PC-3 (cell line): ENCODE measurements around the gene HLA-DOB. TPM values are rescaled to one million over a fixed set of nuclear protein-coding genes. Genes with fewer than 3 reads are reported as not detected.

Experiments
- ATAC-seq: fragments of 200-7000 bp; cut with Tn5 transposase; 2 replicates; pipeline ENCODE4 v1.9.1; 2020; ENCODE audit warnings: mild to moderate bottlenecking, moderate library complexity
- BruUV-seq: library from RNA; stranded (reverse); fragments of 400-500 nt; replicated peaks from 2 replicates; lab custom pipeline; 2021; lab: Mats Ljungman, UMichigan
- CTCF ChIA-PET: fragments of 300-600 bp; sonication (Branson Sonifier 250); formaldehyde crosslinking; loops from one replicate; lab custom pipeline; 2022; ENCODE audit warnings: antibody characterized with exemption; lab: Charles Lee
- POLR2A ChIA-PET: fragments of 300-600 bp; sonication (Branson Sonifier 250); formaldehyde crosslinking; loops from one replicate; lab custom pipeline; 2022; ENCODE audit warnings: antibody characterized with exemption; ENCODE audit not compliant: unreplicated experiment; lab: Charles Lee
- DNase-seq: peaks from one replicate; pipeline ENCODE4 v3.0.0-alpha.2; 2015
- H2AFZ ChIP-seq: fragments of 300-600 bp; sonication (generic); 2 replicates; pipeline ENCODE4 v1.6.0; 2016; ENCODE audit warnings: antibody characterized with exemption, low read length
- H3F3A ChIP-seq: fragments of 300-600 bp; sonication (generic); one replicate; pipeline ENCODE4 v1.6.0; 2017; ENCODE audit warnings: antibody characterized with exemption, low read length, control low read depth, mild to moderate bottlenecking; ENCODE audit not compliant: unreplicated experiment
- H3K27ac ChIP-seq: fragments of 300-600 bp; sonication (generic); 2 replicates; pipeline ENCODE4 v1.5.1; 2016; ENCODE audit warnings: mild to moderate bottlenecking, low read length
- H3K27me3 ChIP-seq: fragments of 300-600 bp; sonication (generic); 2 replicates; pipeline ENCODE4 v1.6.1; 2016; ENCODE audit warnings: low read length, mixed read lengths
- H3K36me3 ChIP-seq: fragments of 300-600 bp; sonication (generic); 2 replicates; pipeline ENCODE4 v1.6.1; 2016; ENCODE audit warnings: low read depth, mixed run types, low read length, mixed read lengths
- H3K4me1 ChIP-seq: fragments of 300-600 bp; sonication (generic); 2 replicates; pipeline ENCODE4 v1.5.1; 2016; ENCODE audit warnings: low read length; ENCODE audit not compliant: insufficient read depth
- H3K4me2 ChIP-seq: fragments of 300-600 bp; sonication (generic); 2 replicates; pipeline ENCODE4 v1.6.0; 2016; ENCODE audit warnings: low read length
- H3K4me3 ChIP-seq: fragments of 300-600 bp; sonication (generic); 2 replicates; pipeline ENCODE4 v1.5.1; 2016; ENCODE audit warnings: mild to moderate bottlenecking, low read length, mixed read lengths
- H3K79me2 ChIP-seq: fragments of 300-600 bp; sonication (generic); 2 replicates; pipeline ENCODE4 v1.6.1; 2017; ENCODE audit warnings: low read length, mixed read lengths
- H3K9ac ChIP-seq: fragments of 300-600 bp; sonication (generic); 2 replicates; pipeline ENCODE4 v1.6.0; 2016; ENCODE audit warnings: mild to moderate bottlenecking, low read length
- H3K9me2 ChIP-seq: fragments of 300-600 bp; sonication (generic); replicated peaks from 2 replicates; pipeline ENCODE4 v1.6.1; 2016; ENCODE audit warnings: mixed run types, low read length, mixed read lengths
- H3K9me3 ChIP-seq: fragments of 300-600 bp; sonication (generic); 2 replicates; pipeline ENCODE4 v1.6.1; 2016; ENCODE audit warnings: low read length, mixed read lengths
- H4K20me1 ChIP-seq: fragments of 300-600 bp; sonication (generic); 2 replicates; pipeline ENCODE4 v1.6.1; 2016; ENCODE audit warnings: low read length, mixed read lengths
- CTCF ChIP-seq: fragments of 300-600 bp; sonication (generic); conservative IDR thresholded peaks from 2 replicates; pipeline ENCODE4 v1.5.1; 2017; ENCODE audit warnings: antibody characterized with exemption, low read depth, mild to moderate bottlenecking, low read length
- EZH2 ChIP-seq: fragments of 300-600 bp; sonication (generic); IDR thresholded peaks from one replicate; pipeline ENCODE4 v1.6.1; 2017; ENCODE audit warnings: antibody characterized with exemption, mild to moderate bottlenecking, low read length; ENCODE audit not compliant: unreplicated experiment
- EZH2phosphoT487 ChIP-seq: fragments of 300-600 bp; sonication (generic); IDR thresholded peaks from 2 replicates; pipeline ENCODE4 v1.6.1; 2018; ENCODE audit warnings: mild to moderate bottlenecking, antibody characterized with exemption, low read length, borderline replicate concordance
- intact Hi-C: fragments of 100-400 bp; cut with micrococcal nuclease; formaldehyde crosslinking; loops from 2 replicates; pipeline ENCODE4 v1.9.0; 2023
- total RNA-seq: library from RNA; depleted of rRNA; stranded (reverse); fragments of >200 nt; gene quantifications from 2 replicates; pipeline ENCODE4 v1.2.3, GENCODE V29; 2014

Gene HLA-DOB
- total RNA-seq, 1 experiment from 2014 or later = 0.29 TPM

- Histone ChIP-seq H3K4me2 (no peak overlapping the region), H3K4me1 (no peaks in the 10 kb centered on the region), H3K79me2 (0 out of 2 replicates have a peak, but pooled peaks cover under 1% of the 10 kb centered on the region), H3F3A (no peaks in the 10 kb centered on the region), H3K9me3 (no peaks in the 10 kb centered on the region), H3K27ac (no peak overlapping the region), H3K9me2 (no peaks in the 10 kb centered on the region), H2AFZ (no peak overlapping the region), H3K4me3 (no peak overlapping the region), H3K36me3 (peaks cover 14% of the 10 kb centered on the region), H4K20me1 (no peaks in the 10 kb centered on the region), H3K27me3 (no peaks in the 10 kb centered on the region), H3K9ac (no peak overlapping the region)
- ATAC-seq (no peak), DNase-seq (no peak)
- ChIA-PET CTCF (interaction anchor here (1.1 kb wide), 1 partner anchor 10 kb away, joined by 3 read pairs; no protein-coding TSS in a partner anchor), POLR2A (no interaction called here)
- intact Hi-C loops = no loop called here
- no TSS peak for BruUV-seq
- TF ChIP-seq EZH2phosphoT487 (no peak), EZH2 (no peak), CTCF (no peak)
These were observed 14.1 kb upstream of the HLA-DOB start for GRCh38 chr6:32830936-32831335.

GRCh38 chr6:32830017-32830416, 13.2 kb upstream of the HLA-DOB start:
- intact Hi-C loops = no loop called here
- Histone ChIP-seq H4K20me1 (no peaks in the 10 kb centered on the region), H3K9ac (no peak overlapping the region), H2AFZ (no peak overlapping the region), H3K4me2 (no peak overlapping the region), H3K4me1 (no peaks in the 10 kb centered on the region), H3K79me2 (no peaks in the 10 kb centered on the region), H3K9me2 (no peaks in the 10 kb centered on the region), H3K27ac (no peak overlapping the region), H3K4me3 (no peak overlapping the region), H3K36me3 (peaks cover 14% of the 10 kb centered on the region), H3K27me3 (no peaks in the 10 kb centered on the region), H3K9me3 (no peaks in the 10 kb centered on the region), H3F3A (no peaks in the 10 kb centered on the region)
- ChIA-PET CTCF (no interaction called here), POLR2A (no interaction called here)
- ATAC-seq = no peak
- no TSS peak for BruUV-seq
- TF ChIP-seq EZH2 = no peak
- no peak for TF ChIP-seq CTCF
- TF ChIP-seq EZH2phosphoT487 = no peak
- no peak for DNase-seq

GRCh38 chr6:32829495-32829894, 12.7 kb upstream of the HLA-DOB start:
- Histone ChIP-seq H3K79me2 (no peaks in the 10 kb centered on the region), H4K20me1 (no peaks in the 10 kb centered on the region), H3K4me1 (no peaks in the 10 kb centered on the region), H3K9me3 (no peaks in the 10 kb centered on the region), H3F3A (no peaks in the 10 kb centered on the region), H3K4me3 (no peak overlapping the region), H3K36me3 (peaks cover 14% of the 10 kb centered on the region), H3K4me2 (no peak overlapping the region), H2AFZ (no peak overlapping the region), H3K9ac (no peak overlapping the region), H3K27ac (no peak overlapping the region), H3K9me2 (no peaks in the 10 kb centered on the region), H3K27me3 (no peaks in the 10 kb centered on the region)
- BruUV-seq = no TSS peak
- POLR2A ChIA-PET = no interaction called here
- CTCF ChIA-PET = no interaction called here
- no peak for ATAC-seq
- no peak for TF ChIP-seq EZH2
- TF ChIP-seq CTCF = no peak
- TF ChIP-seq EZH2phosphoT487 = no peak
- intact Hi-C loops = no loop called here
- DNase-seq = no peak
